Type B pancreatic cell (in vitro differentiated cells): ENCODE results near the gene PISD. TPM values are rescaled to one million over a fixed set of nuclear protein-coding genes. Genes with fewer than 3 reads are reported as not detected.

Experiments used
- DNase-seq: peaks from one replicate; pipeline ENCODE4 v3.0.0; 2021; ENCODE audit warnings: mixed read lengths; ENCODE audit not compliant: unreplicated experiment; ENCODE audit errors: extremely low spot score
- H3K27ac Mint-ChIP-seq: 2 replicates; pipeline ENCODE4 v1.8.0; 2021; ENCODE audit warnings: mild to moderate bottlenecking, mixed read lengths
- H3K27me3 Mint-ChIP-seq: 2 replicates; pipeline ENCODE4 v1.8.0; 2021; ENCODE audit warnings: mixed read lengths
- H3K36me3 Mint-ChIP-seq: 2 replicates; pipeline ENCODE4 v1.8.0; 2021; ENCODE audit warnings: mixed read lengths
- H3K4me1 Mint-ChIP-seq: one replicate; pipeline ENCODE4 v1.8.0; 2021; ENCODE audit warnings: mixed read lengths; ENCODE audit not compliant: unreplicated experiment
- H3K4me3 Mint-ChIP-seq: 2 replicates; pipeline ENCODE4 v1.8.0; 2021; ENCODE audit warnings: mild to moderate bottlenecking, mixed read lengths
- H3K9me3 Mint-ChIP-seq: 2 replicates; pipeline ENCODE4 v1.8.0; 2021; ENCODE audit warnings: mixed read lengths
- total RNA-seq: library from RNA; stranded (reverse); gene quantifications from 2 replicates; pipeline ENCODE4 v1.2.1, GENCODE V29; 2021; ENCODE audit warnings: low replicate concordance
- TF ChIP-seq, protein P1 (sequence below): fragments of 200-600 bp; sonication (generic); conservative IDR thresholded peaks from 2 replicates; pipeline ENCODE4 v1.5.0; 2021; ENCODE audit warnings: antibody characterized with exemption, mild to moderate bottlenecking

The PISD gene
- total RNA-seq, 1 donor from 2014 or later = 39.5 TPM

DNA sequence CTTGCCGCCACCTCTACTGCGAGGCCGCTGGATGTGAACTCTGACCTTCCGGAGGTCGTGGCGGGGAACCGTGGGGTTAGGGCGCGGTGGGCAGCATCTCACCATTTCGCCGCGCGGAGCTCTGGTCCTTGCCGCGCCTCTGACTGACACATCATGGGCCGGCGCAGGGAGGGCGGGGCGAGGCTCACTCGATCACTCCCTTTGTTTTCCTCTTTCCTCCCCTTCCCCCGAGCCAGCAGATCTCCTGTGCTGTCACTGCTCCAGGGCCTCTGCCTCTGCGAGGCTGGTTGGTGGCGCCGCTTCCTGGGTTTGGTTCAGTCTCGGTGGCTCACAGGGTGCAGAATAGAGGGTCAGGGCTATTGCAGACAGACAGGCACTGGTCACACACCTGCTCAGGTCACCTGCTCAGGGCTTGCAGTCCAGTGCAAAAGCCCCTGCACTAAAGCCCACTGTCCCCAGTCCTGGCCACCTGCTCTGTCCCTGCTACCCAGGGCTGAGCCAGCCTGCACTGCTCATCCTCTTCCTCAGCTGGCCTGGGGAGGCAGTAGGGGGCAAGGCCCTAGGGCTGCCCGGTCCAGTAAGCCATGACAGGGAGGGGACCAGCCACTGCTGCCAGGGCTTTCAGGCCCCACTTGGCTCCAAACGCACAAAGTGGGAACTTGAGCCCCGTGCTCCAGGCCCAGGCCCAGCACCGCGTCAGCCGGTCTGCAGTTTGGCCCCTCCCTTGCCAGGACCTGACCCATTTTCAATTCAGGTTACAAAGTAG lies 36.2 kb downstream of the PISD start:
- peaks cover 28% of the 10 kb centered on the region for H3K4me1 Mint-ChIP-seq
- no peaks in the 10 kb centered on the region for H3K27me3 Mint-ChIP-seq
- H3K4me3 Mint-ChIP-seq = peak overlapping the region; percentile 44
- TF ChIP-seq, protein P1, sequence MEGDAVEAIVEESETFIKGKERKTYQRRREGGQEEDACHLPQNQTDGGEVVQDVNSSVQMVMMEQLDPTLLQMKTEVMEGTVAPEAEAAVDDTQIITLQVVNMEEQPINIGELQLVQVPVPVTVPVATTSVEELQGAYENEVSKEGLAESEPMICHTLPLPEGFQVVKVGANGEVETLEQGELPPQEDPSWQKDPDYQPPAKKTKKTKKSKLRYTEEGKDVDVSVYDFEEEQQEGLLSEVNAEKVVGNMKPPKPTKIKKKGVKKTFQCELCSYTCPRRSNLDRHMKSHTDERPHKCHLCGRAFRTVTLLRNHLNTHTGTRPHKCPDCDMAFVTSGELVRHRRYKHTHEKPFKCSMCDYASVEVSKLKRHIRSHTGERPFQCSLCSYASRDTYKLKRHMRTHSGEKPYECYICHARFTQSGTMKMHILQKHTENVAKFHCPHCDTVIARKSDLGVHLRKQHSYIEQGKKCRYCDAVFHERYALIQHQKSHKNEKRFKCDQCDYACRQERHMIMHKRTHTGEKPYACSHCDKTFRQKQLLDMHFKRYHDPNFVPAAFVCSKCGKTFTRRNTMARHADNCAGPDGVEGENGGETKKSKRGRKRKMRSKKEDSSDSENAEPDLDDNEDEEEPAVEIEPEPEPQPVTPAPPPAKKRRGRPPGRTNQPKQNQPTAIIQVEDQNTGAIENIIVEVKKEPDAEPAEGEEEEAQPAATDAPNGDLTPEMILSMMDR = no peak
- H3K27ac Mint-ChIP-seq = no peak overlapping the region
- no peaks in the 10 kb centered on the region for H3K36me3 Mint-ChIP-seq
- DNase-seq = no peak
- no peaks in the 10 kb centered on the region for H3K9me3 Mint-ChIP-seq

DNA sequence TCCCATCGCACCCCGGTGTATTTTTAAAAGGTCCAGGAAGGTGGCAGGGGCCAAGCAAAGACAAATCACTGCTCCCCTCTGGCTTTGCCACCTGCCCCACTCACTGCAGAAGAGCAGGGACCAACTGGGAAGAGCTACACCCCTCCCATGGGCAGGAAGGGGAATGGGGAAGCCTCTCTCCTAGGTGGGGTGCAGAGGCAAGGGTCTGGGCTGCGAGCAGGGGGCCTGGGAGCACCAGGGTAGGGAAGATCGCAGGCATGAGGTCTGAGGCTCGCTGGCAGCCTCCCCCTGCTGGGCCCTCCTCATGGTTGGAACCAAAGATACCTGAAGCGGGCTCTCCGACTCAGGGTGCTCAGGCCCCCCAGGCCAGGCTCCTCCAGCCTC lies 36.8 kb downstream of the PISD start:
- no peaks in the 10 kb centered on the region for H3K27me3 Mint-ChIP-seq
- TF ChIP-seq, protein P1 = no peak
- peak overlapping the region; percentile 72 for H3K27ac Mint-ChIP-seq
- peaks cover 28% of the 10 kb centered on the region for H3K4me1 Mint-ChIP-seq
- no peaks in the 10 kb centered on the region for H3K9me3 Mint-ChIP-seq
- no peak for DNase-seq
- H3K4me3 Mint-ChIP-seq = no peak overlapping the region
- H3K36me3 Mint-ChIP-seq = no peaks in the 10 kb centered on the region

DNA sequence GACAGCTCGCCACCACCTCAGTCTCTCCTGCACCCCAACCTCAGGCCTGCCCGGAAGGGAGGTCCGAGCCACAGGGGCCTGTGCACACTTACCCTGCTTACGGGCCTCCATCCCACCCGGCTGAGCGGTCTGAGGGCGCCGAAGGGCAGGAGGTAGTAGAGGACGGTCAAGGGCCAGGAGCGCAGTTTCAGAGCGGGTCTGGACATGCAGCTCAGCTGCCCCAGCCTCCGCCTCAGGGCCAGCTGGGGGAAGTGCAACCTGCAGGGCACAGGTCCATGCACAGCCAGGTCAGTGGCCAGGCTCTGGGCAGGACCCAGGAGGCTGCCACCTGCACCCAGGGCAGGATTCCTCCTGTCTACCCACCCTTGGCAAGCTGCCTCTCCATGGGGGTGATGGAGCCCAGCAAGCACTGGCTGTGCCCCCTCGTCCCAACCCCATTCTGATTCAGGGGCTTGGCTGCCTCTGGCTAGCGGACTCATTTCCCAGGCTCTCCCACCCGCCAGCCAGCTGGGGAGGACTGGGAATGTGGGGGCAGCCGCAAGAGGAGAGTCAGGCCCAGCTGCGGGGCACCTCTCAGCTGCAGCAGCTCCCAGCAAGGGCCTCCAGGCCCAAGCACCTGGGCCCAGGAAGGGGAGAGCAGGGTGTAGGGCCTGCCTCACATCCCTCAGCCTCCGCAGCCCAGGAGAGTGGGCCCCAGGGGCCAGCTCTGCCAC lies 38.3 kb downstream of the PISD start:
- no peak overlapping the region for H3K4me3 Mint-ChIP-seq
- H3K9me3 Mint-ChIP-seq = no peaks in the 10 kb centered on the region
- TF ChIP-seq, protein P1 = no peak
- H3K4me1 Mint-ChIP-seq = peaks cover 28% of the 10 kb centered on the region
- peaks cover 3% of the 10 kb centered on the region for H3K36me3 Mint-ChIP-seq
- no peak overlapping the region for H3K27ac Mint-ChIP-seq
- no peaks in the 10 kb centered on the region for H3K27me3 Mint-ChIP-seq
- no peak for DNase-seq

DNA sequence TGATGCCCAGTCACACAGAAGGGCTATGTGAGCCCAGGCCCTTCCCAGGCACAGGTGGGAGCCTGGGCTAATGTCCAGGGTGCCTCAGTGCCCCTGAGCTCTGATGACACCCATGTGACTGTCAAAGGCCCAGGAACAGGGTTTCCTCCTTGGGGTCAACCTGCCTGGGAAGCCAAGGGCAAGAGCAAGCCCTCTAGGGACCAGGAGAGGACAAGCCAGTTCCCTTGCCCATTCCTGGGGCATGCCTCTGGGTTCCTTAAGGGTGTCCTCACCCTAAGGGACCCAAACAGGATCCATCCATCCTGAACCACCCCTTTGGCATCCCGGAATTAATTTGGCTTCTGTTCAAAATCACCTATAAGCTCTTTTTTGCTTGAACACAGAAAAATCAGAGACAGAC lies 39.0 kb downstream of the PISD start:
- no peaks in the 10 kb centered on the region for H3K27me3 Mint-ChIP-seq
- no peak overlapping the region for H3K4me3 Mint-ChIP-seq
- H3K36me3 Mint-ChIP-seq = peaks cover 3% of the 10 kb centered on the region
- H3K27ac Mint-ChIP-seq = no peak overlapping the region
- DNase-seq = no peak
- H3K9me3 Mint-ChIP-seq = no peaks in the 10 kb centered on the region
- TF ChIP-seq, protein P1 = no peak
- H3K4me1 Mint-ChIP-seq = peaks cover 28% of the 10 kb centered on the region

DNA sequence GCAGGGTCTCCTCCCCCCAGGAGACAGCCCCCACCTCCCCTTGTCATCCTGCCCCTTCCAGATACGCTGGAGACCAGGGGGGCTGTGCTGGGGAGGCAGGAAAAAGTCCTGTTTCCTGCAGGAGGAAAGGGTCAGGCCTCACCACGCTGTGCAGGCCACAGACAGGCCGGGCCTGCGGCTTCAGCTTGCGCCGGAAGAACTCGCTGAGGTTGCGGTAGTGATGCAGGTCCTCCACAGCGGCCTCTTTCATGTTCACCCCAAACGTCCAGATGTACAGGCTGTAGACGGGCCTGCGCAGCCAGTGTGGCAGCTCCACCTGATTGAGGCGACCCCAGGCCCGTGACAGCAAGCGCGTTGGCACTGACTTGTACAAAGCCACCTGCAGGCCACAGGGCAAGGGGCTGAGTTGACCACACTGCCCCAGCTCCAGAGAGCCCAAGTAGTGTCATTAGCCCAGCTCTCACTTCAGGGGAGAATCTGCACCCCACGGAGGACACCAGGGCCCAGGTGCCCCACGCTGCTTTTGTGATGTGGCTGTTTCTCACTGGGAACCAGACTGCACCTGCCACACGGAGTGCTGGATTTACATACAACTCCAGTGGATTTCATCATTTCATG lies 40.4 kb downstream of the PISD start:
- Mint-ChIP-seq H3K4me3 (no peak overlapping the region), H3K27me3 (no peaks in the 10 kb centered on the region), H3K27ac (no peak overlapping the region)

More for the DNA sequence above, 40.4 kb downstream of the PISD start:
- no peak for DNase-seq
- TF ChIP-seq, protein P1 = no peak
- Mint-ChIP-seq H3K4me1 (peaks cover 18% of the 10 kb centered on the region), H3K9me3 (no peaks in the 10 kb centered on the region), H3K36me3 (peaks cover 3% of the 10 kb centered on the region)
